A673 (cell line): ENCODE data around the gene ARSI.

ENCODE experiments used
- EZH2 ChIP-seq: fragments of 200-600 bp; sonication (generic); IDR thresholded peaks from 2 replicates; pipeline ENCODE4 v1.6.1; 2017; ENCODE audit warnings: borderline replicate concordance, low read depth, mild to moderate bottlenecking, mixed read lengths, antibody characterized with exemption, low read length; ENCODE audit not compliant: poor library complexity, severe bottlenecking
- TF ChIP-seq, protein P1 (sequence below): fragments of 300-800, 200-600 bp; sonication (generic); conservative IDR thresholded peaks from 2 replicates; pipeline ENCODE4 v1.5.1; 2017; ENCODE audit warnings: low read depth, mild to moderate bottlenecking, antibody characterized with exemption, low read length, moderate library complexity, mixed read lengths

DNA sequence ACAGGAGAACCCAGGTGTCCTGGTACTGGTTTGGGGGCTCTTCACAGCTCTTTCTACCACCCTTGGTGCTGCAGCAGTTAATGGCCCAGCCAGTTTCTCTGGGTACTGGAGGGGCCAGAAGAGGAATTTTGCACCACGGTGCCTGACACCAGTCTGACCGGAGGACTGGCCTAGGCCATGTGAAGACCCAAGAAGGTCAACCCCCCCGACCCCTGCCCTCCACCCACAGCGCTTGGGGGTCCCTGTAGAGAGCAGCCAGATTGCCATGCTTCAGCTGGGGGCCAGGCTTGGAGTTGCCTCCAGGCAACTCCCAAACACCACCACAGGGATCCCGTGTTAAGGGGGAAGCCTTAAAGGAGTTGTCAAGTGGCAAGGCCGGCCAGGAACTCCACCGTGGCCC is 6.2 kb downstream of the ARSI start:
- TF ChIP-seq, protein P1, sequence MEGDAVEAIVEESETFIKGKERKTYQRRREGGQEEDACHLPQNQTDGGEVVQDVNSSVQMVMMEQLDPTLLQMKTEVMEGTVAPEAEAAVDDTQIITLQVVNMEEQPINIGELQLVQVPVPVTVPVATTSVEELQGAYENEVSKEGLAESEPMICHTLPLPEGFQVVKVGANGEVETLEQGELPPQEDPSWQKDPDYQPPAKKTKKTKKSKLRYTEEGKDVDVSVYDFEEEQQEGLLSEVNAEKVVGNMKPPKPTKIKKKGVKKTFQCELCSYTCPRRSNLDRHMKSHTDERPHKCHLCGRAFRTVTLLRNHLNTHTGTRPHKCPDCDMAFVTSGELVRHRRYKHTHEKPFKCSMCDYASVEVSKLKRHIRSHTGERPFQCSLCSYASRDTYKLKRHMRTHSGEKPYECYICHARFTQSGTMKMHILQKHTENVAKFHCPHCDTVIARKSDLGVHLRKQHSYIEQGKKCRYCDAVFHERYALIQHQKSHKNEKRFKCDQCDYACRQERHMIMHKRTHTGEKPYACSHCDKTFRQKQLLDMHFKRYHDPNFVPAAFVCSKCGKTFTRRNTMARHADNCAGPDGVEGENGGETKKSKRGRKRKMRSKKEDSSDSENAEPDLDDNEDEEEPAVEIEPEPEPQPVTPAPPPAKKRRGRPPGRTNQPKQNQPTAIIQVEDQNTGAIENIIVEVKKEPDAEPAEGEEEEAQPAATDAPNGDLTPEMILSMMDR: no peak
- no peak for TF ChIP-seq EZH2
